NCI-H510A treated with DMSO at 0.1 percent for 48 hours (cell line): ENCODE measurements around the gene TIMM8B.
"Not testable (repeated sequence)": the region's sequence is repeated elsewhere in the genome, so short reads cannot be mapped to it uniquely, and the experiment has no call there.

Source experiments
- DNase-seq: peaks from one replicate; lab custom pipeline; 2025; lab: John Stamatoyannopoulos, UW

Gene TIMM8B, protein sequence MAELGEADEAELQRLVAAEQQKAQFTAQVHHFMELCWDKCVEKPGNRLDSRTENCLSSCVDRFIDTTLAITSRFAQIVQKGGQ

DNA sequence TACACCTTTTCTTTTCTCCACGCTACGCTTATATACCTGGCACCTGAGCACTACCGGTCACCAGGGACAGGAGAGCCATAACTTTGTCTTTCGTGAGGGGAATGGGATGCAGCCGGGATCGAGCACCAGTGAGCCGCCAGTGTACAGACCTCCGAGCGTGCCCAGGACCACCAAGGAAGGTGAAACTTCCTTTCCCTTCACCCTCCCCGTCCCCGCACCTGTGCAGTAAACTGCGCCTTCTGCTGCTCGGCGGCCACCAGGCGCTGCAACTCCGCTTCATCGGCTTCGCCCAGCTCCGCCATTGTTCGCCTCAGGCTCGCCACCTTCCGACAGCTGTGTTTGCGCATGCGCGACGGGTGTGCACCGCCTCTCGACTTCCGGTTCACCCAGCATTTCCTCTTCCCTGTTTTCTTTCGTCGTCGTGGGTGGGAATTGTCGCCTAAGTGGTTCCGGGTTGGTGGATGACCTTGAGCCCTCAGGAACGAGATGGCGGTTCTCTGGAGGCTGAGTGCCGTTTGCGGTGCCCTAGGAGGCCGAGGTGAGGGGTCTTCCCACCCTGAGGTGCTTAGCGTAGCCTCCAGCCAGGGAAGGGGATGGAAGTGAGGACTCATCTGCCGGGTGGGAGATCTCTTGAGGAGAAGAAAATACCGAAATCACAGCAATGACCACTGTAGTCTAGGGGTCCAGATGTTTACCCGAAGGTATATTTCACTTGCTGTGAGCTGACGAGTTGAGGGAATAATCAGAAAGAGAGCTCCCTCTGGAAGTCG is at the start of gene TIMM8B, which contains the start of gene SDHD:
Gene TIMM8B (minus strand): TSS at position 335 of the 770 bp plus-strand sequence. CDS start 33 bp downstream, at position 302.
Gene SDHD (plus strand): TSS at position 452 of the 770 bp plus-strand sequence. CDS start 35 bp downstream, at position 487.
- DNase-seq: peak; percentile 97

DNA sequence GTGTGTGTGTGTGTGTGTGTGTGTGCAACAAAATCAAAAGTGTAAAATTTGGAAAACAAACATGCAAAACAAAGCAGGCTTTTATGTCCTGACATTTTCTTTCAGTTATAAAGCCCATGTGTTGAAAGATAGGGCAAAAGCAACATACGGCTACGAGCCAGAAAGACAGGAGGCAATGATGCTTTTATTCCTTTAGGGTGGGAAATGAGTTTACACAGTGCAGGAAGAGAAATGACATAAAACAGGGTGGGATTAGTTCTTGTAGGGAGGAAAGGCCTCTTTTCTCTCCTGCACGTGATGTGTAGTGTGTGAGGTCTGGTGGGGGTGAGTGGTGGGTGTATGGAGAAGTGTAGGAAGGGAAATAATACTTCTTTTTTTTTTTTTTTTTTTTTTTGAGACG is 47.9 kb upstream of the TIMM8B start:
- no peak for DNase-seq

DNA sequence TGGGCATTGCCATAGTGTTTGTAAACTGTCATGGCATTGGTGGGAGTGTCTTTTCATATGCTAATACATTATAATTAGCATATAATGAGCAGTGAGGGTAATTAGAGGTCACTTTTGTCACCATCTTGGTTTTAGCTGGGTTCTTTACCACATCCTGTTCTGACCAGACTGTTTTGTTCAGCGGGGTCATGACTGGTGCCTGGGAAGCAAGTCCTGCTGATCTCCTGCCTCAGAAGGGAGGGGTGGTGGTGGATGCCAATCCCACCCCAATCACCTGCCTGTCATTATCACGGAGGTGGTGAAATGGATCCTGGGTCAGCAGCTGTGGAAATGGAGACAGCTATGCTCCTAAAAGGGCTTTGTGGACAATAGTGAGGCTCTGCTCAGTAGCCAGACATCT is 46.2 kb upstream of the TIMM8B start:
- DNase-seq: no peak

DNA sequence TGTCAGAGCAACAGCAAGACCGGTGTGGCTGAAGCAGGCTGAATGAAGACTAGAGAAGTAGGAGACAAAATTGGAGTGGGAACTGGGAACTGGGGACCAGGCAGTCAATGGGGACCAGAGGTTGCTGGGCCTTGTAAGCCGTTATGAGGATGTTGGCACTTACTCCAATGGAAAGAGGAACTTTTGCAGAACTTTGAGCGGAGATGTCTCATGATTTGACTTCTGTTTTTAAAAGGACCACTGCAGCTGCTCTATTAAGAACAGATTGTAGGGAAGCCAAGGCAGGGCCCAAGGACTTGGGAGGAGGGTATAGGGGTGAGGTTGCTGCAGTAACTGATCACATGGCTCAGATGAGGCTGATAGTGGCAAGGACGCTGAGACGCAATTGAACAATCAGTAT is 43.1 kb upstream of the TIMM8B start:
- no peak for DNase-seq

DNA sequence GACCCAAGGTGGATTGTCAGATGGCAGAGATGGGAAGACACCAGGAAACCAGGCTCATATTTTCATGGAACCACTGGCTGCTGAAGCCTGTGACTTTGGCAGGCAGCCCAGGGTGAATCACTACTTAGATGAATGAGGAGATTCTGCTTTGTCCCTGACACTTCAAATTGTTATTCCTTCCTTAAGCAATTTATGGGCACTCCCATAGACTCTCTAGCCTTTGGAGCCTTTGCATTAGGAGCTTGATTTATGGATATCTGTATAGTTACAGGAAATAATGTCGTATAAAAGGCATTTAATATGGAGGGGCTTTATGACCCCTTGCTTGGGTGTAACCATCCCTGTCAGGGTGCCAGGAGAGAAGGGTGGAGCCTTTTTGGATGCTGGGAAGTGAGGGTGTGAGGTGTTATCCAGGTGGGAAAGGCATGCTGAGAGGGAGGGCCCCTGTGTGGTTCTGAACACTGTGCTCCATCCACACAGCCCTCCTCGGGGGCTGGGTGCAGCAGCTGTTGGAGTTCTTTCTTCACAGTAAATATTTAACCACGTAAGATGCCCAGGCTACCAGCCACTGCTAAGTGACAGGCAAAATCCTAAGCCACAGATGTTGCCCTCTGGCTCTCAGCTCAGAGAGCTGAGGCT is 42.0 kb upstream of the TIMM8B start:
- DNase-seq: peak; percentile 22

DNA sequence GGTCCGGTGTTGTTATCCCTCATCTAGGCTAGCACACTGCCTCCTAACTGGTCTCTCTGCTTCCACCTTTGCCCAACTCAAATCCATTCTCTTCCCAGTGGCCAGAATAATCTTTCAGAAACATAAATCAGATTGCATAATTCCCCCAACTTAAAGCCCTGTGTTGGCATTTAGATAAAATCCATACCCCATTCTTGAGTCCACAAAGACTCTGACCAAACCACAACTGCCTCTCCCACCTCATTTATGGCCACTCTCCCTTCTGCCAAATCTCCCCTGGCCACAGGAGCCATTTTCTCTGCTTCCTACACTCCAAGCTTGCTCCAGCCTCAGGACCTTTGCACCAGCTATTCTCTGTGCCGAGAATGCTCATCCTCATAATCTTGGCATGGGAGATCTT is 40.5 kb upstream of the TIMM8B start:
- no peak for DNase-seq

DNA sequence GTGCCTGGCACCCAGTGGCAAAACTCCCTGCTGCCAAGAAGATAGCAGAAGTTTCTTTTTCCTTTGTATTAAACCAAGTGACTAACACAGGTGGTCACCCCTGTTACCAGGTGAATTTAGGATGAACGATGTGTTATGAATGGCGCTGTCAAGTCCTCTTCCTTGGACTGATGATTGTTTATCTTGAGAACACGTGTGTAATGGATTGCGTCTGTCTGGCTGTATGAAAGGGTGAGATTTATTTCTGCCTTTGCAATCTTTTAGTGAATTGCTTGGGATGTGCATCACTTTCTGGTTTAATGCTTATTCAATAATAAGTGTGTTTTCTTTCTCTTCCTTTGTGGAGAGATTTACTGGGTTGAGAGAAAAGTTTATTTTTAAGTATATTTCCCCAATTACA is 36.6 kb upstream of the TIMM8B start:
- no peak for DNase-seq

DNA sequence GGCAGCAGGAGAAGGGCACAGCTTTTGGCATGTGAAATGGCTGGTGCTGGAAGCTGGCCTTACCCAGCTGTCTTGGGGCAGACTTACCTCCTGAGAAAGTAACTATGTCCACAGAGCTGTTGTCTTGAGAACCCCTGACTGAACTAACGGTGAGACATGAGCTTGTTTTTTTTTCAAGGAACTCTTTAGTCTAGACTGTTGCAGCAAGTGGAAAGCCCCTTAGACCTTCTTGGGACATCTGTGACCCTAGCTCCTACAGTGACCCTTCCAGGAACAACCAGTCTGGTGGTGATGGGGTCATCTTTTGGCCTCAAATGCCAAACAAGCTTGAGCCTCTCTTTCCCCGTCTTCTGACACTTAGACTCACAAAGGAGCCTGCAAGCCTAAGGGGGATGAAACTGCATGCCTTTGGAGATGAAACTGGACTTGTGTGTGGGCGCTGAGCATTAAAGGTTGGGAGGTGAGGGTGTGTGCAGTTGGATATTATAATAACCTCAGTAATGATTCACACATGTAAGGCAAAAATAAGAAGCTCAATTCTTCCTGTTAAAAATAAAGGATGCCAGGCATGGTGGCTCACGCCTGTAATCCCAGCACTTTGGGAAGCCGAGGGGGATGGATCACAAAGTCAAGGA is 35.5 kb upstream of the TIMM8B start:
- DNase-seq: no peak

DNA sequence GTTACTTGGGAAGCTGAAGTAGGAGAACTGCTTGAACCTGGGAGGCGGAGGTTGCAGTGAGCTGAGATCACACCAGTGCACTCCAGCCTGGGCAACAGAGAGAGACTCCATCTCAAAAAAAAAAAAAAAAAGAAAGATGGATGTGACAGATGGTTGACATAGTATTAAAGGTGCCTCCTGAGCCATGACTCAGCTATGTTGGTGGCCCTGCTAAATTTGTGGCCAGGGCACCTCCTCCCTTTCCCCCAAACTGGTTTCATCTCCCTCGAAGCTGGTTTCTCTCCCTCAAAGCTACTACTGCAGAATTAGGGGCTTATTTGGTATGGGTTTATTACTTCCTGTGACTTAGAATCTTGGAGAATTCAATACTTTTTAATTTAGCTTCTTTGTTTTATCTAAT is 31.6 kb upstream of the TIMM8B start:
- DNase-seq: no peak

DNA sequence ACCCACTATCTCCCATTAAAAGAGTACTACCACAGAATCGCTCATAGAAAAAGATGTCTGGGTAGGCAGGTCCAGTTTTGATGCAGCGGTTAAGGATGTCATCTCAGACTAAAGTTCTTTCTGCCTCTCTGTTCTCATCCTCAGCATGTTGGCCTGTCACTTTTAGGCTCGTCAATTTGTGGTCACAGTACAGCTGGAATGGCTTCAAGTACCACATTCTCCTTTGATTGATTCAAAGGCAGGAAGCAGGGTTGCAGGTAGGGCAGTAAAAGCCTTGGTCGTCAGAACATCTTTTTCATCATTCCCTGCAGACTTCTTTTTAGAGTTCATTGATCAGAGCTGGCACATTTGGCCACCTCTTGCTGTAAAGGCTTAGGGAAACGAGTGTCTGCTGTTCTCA is 28.8 kb upstream of the TIMM8B start:
- DNase-seq: no peak

DNA sequence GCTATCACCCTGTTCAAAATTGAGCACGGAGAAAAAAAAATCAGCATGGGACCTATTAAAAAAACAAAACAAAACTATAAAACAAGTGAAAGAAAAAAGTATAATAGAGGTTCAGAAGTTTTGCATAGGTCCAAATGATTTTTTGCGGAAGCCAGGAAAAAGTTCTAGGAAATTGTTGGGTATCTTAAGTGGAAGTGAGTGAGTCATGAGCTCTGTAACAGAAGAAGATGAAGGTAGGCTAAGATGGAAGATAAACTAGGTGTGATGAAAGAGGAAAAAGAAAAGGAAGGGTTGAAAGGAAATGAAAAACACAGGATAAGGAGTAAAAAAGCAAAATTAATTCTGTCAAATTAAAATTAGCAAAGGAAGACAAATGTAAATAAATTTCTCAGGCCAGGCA is 27.9 kb upstream of the TIMM8B start:
- DNase-seq: no peak

DNA sequence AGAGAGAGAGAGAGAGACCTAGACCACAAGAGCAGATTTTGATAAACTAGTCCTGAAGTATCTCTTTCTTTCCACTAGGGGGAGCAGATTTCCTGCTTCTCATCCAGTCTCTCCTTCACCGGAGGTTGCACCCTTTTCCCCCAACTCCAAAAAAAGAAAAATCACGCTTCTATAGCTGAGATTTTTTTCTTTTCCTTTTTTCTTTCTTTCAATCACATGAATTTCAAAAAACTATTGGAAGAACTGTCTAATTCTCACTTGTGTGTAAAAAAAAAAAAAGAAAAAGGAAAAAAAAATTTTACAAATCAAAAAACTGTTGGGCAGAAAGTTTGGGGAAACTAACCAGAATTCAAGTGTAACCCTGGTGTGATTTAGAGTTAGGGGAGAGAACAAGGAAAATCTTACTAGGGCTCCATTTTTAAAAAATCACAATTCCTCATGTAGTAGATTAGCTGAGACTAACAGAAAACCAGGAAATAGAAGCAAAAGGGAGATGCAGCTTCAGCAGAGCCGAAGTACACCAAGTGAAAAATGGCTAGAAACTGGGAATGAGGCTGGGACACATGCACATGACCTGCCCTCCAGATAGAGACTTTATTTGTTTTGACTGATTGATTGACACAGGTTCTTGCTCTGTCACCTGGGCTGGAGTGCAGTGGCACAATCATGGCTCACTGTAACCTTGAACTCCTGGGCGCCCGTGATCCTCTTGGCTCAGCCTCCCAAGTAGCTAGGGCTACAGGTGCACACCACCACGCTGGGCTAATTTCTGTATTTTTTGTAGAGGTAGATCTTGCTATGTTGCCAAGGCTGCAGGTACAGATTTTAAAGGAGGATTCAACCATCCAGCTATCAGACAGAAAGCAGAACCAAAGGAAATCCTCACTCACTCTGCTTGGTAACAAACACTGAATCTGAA is 27.2 kb upstream of the TIMM8B start:
- peak; percentile 78 for DNase-seq

DNA sequence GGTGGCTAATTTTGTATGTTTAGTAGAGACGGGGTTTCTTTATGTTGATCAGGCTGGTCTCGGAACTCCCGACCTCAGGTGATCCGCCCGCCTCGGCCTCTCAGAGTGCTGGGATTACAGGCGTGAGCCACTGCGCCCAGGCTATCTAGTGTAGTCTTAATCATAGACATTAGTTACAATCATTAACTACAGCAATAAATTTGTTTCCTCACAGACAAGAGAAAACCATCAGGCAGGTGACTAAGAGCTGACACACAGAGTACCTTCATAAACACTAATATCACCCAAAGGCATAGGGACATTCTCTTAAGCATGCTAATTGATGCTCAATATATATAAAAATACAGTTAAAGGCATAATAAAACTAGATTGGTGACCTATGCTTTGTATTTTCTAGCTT is 19.5 kb upstream of the TIMM8B start:
- DNase-seq: no peak

DNA sequence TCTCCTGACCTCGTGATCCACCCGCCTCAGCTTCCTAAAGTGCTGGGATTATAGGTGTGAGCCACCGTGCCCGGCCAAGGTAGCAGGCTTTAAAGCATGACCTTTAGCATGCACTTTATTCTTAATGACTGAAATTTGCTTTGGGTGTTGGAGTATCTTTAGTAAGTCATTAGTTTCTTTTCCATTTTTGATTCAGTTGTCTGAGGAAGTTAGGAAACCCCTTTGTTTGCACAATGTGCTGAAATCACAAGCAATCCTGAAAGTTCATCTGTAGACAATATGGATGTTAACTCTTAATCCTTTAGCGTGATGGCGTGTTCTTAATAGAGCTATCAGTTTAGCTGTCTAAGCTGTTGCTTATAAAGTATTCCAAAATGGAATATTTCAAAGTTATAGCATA is 16.9 kb upstream of the TIMM8B start:
- no peak for DNase-seq

DNA sequence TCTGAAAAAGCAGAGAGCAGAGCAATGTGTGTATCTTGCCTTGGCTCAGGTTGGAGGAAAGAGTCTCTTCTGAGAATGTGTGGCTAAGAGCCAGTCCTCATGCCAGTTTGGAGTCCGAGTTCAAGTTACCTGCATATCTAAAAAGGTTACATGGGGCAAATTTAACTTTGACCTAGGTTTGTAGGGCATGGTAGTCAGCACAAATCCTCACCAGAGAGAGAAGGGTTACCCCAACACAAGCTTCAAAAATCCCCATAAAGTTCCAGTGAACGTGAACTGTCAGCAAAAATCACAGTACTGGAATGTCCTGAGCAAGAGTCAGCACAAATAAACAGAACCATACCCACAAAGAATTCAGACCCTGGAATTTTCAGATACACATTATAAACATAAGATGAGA is 13.9 kb upstream of the TIMM8B start:
- DNase-seq: no peak

DNA sequence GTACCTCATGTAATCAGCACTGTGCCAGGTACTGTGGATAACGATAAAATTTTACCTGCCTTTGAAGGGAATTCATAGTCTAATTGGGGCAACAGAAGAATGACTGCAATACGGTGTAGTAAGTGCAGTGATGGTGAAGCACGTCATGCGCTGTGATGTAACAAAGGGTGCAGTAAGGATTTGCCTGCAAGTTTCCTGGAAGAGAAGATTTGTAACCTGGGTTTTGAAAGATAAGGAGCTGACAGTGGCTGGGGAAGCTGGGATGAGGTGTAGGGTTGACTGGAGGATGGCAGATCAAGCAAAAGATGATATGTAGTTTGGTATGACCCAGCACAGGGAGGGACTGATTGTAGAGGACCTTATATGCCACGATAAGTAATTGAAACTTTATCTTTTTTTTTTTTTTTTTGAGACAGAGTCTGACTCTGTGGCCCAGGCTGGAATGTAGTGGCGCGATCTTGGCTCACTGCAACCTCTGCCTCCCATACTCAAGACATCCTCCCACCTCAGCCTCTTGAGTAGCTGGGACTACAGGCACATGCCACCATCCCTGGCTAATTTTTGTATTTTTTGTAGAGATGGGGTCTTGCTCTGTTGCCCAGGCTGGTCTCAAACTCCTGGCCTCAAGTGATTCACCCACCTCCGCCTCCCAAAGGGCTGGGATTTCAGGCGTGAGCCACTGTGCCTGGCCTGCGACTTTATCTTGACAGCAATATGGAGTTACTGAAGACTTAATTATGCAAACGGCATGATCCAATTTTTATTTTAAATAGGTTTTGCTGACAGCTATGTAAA is 11.4 kb upstream of the TIMM8B start:
- no peak for DNase-seq

DNA sequence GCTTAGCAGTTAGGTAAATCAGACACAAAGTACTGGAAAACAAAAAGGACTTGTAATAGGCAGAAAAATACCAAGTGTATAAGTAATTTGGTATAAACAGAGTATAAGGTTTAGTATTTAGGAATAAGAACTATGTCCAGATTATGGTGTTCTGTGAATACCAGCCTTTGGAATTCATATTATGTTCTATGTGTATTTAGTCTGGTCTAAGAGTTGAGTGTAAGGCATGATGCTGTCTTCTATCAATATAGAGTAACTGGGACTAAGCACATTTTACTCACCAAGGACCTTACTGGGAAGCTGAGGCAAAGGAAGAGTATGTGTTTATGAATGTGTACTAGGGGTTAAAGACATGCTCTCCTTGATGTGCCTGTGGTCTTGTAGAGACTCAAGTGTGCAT is 9.6 kb upstream of the TIMM8B start:
- no peak for DNase-seq

DNA sequence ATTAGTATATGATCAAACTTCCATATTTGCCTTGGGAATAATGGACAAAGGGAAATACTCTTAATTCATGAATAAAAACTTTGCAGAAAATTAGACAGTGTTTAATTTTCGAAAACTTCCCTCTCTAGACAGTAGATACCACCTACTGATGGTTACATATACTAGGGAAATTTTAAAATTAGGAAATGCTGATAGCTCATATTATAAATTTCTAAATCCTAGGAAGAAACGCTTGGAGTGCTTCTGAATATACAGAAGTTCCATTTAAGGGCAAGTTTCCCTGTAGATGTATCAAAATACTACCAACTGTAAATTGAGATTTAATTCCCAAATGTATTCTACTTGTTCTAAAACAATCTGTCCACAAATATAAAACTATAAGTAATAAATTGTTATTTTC is 8.7 kb upstream of the TIMM8B start:
- not testable (repeated sequence) for DNase-seq

DNA sequence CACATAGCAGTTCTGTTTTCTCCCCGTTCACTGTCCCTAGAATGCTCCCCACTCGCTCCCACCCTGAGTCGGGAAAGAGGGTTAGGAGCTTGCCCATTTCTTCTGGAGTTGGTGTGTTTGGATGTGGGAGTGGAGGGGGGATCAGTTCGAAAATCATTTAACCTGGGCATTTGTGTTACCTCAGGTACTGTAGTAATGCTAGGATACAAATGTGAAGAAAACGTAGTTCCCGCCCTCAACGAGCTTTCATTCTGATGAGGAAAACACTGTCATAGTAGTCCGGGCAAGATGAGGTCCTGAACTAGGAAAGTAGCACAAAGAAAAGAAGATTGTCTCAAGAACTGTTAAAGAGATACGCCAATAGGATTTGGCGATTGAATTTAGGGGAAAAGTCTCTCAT is 656 bp upstream of the TIMM8B start:
- DNase-seq: no peak

DNA sequence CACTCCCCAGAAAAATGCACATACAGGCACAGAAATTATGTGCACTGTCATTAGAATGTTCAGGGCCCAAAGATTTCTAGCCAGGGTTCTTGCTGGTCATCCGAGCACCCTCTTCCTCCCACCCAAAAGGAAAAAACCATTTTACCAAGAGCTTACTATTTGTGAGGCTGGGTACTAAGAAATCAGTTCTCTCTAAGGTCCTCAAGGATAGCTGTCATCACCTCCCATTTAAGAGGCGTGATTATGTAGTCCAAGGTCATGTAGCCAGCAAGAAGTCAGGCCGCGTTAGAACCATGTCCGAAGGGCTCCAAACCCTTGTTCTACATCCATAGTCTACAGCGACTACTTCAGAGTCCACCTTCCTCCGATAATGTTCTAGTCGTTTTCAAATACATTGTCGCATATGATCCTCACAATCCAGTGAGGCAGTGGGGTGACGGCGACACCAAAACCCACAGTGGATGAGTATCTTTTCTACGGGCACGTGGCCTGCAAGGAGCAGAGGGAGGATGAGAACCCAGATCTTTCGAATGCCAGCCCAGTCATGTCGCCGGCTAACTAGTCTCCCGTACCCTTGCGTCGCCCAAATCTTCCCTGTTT is 634 bp downstream of the TIMM8B start:
- DNase-seq: no peak

DNA sequence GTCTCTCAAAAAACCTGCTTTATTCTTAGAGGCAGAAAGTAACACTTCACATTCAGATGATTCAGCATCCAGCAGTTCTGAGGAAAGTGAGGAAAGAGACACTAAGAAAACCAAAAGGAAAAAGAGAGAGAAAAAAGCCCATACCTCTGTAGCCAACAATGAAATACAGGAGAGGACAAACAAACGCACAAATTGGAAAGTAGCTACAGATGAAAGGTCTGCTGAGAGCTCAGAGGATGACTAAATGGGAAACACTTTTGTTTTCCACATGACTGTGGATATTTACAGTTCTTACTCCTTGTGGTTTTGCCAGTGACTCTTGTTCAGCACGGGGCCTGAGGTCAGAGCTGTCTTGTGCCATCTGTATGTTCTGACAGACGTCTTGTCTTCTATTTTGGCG is 3.8 kb downstream of the TIMM8B start:
- DNase-seq: no peak
